Small intestine (tissue), 4 donors: ENCODE measurements around the gene NCCRP1. TPM values are rescaled to one million over a fixed set of nuclear protein-coding genes. Genes with fewer than 3 reads are reported as not detected.

Experiments used
- polyA plus RNA-seq, 4 donors: library from polyadenylated mRNA; stranded (reverse) in 3 of 4; unstranded in 1 of 4; fragments of 200-250 nt in 3 of 4; fragments of 120-200 nt in 1 of 4; gene quantifications; one replicate each; pipeline versions ENCODE4 v1.2.1 to v1.2.3, GENCODE V29; 2013
- donor health status: healthy with polysubstance abuse.
- donor health status: Bipolar disorder and iron deficiency.
- donor health status: healthy.

NCCRP1 gene
- polyA plus RNA-seq, 4 donors = 0.13 to 1.2 (median 0.45) TPM; not detected in 1

Other genes with a start within 250 kb of the NCCRP1 start
- 10 to 100 TPM in 1 of 4 donors, 1 to 10 TPM in 3; 2.4 to 88.2 (median 6.2) TPM for gene FBXO17, start 221.2 kb upstream of the NCCRP1 start, polyA plus RNA-seq
- gene FBXO27, start 164.4 kb upstream of the NCCRP1 start, polyA plus RNA-seq = 10 to 100 TPM in 1 of 4 donors, 1 to 10 TPM in 3; 1.9 to 16.6 (median 4.1) TPM
- gene ACP7, start 112.6 kb upstream of the NCCRP1 start, polyA plus RNA-seq = 1 to 10 TPM in 1 of 4 donors, under 1 TPM in 1, not detected in 2; 0.01 to 2.9 TPM
- 10 to 100 TPM; 34.6 to 73.4 (median 54.2) TPM for gene PAK4, start 71.2 kb upstream of the NCCRP1 start, polyA plus RNA-seq
- 1 to 10 TPM in 1 of 4 donors, not detected in 3; 2.7 TPM for gene SYCN, start 7.3 kb downstream of the NCCRP1 start, polyA plus RNA-seq
- gene IFNL3, start 48.0 kb downstream of the NCCRP1 start, polyA plus RNA-seq = not detected
- gene IFNL4, start 51.9 kb downstream of the NCCRP1 start, polyA plus RNA-seq = under 1 TPM in 1 of 4 donors, not detected in 3; 0.03 TPM
- gene IFNL2, start 71.4 kb downstream of the NCCRP1 start, polyA plus RNA-seq = not detected
- gene IFNL1, start 99.4 kb downstream of the NCCRP1 start, polyA plus RNA-seq = not detected
- under 1 TPM in 3 of 4 donors, not detected in 1; 0.27 to 0.76 (median 0.71) TPM for gene LRFN1, start 123.9 kb downstream of the NCCRP1 start, polyA plus RNA-seq
- gene GMFG, start 139.1 kb downstream of the NCCRP1 start, polyA plus RNA-seq = 10 to 100 TPM in 3 of 4 donors, 1 to 10 TPM in 1; 8.1 to 46.2 (median 30.1) TPM
- gene SAMD4B, start 145.5 kb downstream of the NCCRP1 start, polyA plus RNA-seq = 10 to 100 TPM; 37.8 to 94.4 (median 56.8) TPM
- gene PAF1, start 194.1 kb downstream of the NCCRP1 start, polyA plus RNA-seq = 10 to 100 TPM; 32.9 to 42.7 (median 37.9) TPM
- 10 to 100 TPM; 20.3 to 29.3 (median 23.7) TPM for gene MED29, start 194.4 kb downstream of the NCCRP1 start, polyA plus RNA-seq
- 100 to 1,000 TPM; 104 to 365 (median 195) TPM for gene ZFP36, start 209.9 kb downstream of the NCCRP1 start, polyA plus RNA-seq
- 10 to 100 TPM in 1 of 4 donors, 1 to 10 TPM in 3; 1.9 to 13.2 (median 6.3) TPM for gene PLEKHG2, start 215.7 kb downstream of the NCCRP1 start, polyA plus RNA-seq
- 1,000 to 10,000 TPM; 1,341 to 3,643 (median 2,485) TPM for gene RPS16, start 239.0 kb downstream of the NCCRP1 start, polyA plus RNA-seq
- 100 to 1,000 TPM in 3 of 4 donors, 10 to 100 TPM in 1; 95.5 to 283 (median 163) TPM for gene SUPT5H, start 248.6 kb downstream of the NCCRP1 start, polyA plus RNA-seq